Breast epithelium (tissue), 4 donors: ENCODE results near the gene SYNRG. TPM values are rescaled to one million over a fixed set of nuclear protein-coding genes. Genes with fewer than 3 reads are reported as not detected.
A peak's percentile ranks its signal among the peaks of the same experiment; 100 is the strongest.

Experiments
- DNase-seq, 2 donors: peaks; one replicate each; pipeline ENCODE4 v3.0.0-alpha.2; 2019; ENCODE audit warnings: low spot score in 2 of 2
- H3K27ac ChIP-seq, 2 donors: fragments of 200-600 bp; sonication (generic) in 1 of 2; one replicate each; pipeline ENCODE4 v1.5.1; 2016 to 2019; ENCODE audit warnings: mild to moderate bottlenecking in 1 of 2
- H3K27me3 ChIP-seq, 2 donors: fragments of 200-600 bp; sonication (generic) in 1 of 2; one replicate each; pipeline versions ENCODE4 v1.5.1 to v1.6.0; 2017 to 2019; ENCODE audit warnings: control low read depth in 1 of 2, mild to moderate bottlenecking in 1 of 2
- H3K36me3 ChIP-seq: fragments of 200-600 bp; one replicate; pipeline ENCODE4 v1.5.1; 2019
- H3K4me1 ChIP-seq, 2 donors: fragments of 200-600 bp; sonication (generic); one replicate each; pipeline ENCODE4 v1.5.1; 2016 to 2019; ENCODE audit warnings: control low read depth in 1 of 2
- H3K4me3 ChIP-seq, 3 donors: fragments of 200-600 bp; sonication (generic); 1 replicate in 2 of 3; 2 replicates in 1 of 3; pipeline ENCODE4 v1.5.1; 2016 to 2019; ENCODE audit warnings: mild to moderate bottlenecking in 3 of 3, moderate library complexity in 2 of 3
- H3K9me3 ChIP-seq, 2 donors: fragments of 200-600 bp; sonication (generic) in 1 of 2; one replicate each; pipeline ENCODE4 v1.5.1; 2016 to 2019; ENCODE audit warnings: control low read depth in 1 of 2
- CTCF ChIP-seq, 3 donors: fragments of 450-650 bp; IDR thresholded peaks; one replicate each; pipeline ENCODE4 v1.5.1; 2016 to 2017; ENCODE audit warnings: antibody characterized with exemption in 3 of 3, mild to moderate bottlenecking in 3 of 3, moderate library complexity in 3 of 3
- POLR2A ChIP-seq: fragments of 450-650 bp; IDR thresholded peaks from one replicate; pipeline ENCODE4 v1.6.1; 2016; ENCODE audit warnings: antibody characterized with exemption, mild to moderate bottlenecking, moderate library complexity
- POLR2AphosphoS5 ChIP-seq, 3 donors: sonication (generic); formaldehyde crosslinking; IDR thresholded peaks; one replicate each; pipeline ENCODE4 v1.6.1; 2017; ENCODE audit warnings: antibody characterized with exemption in 3 of 3
- intact Hi-C: fragments of 100-400 bp; cut with DNase I; formaldehyde crosslinking; loops from one replicate; pipeline ENCODE4 v1.15.1; 2023; ENCODE audit warnings: low total_unique reads
- total RNA-seq, 3 donors: library from RNA; depleted of rRNA; stranded (reverse); fragments of >200 nt; gene quantifications; one replicate each; pipeline ENCODE4 v1.1.0, GENCODE V29; 2016

The SYNRG gene
- total RNA-seq, 3 donors from 2014 or later, result 20.2 to 38.2 (median 34.4) TPM

- intact Hi-C loops, result no loop called here
- Histone ChIP-seq H3K4me3 (no peak overlapping the region), H3K27me3 (no peaks in the 10 kb centered on the region), H3K4me1 (no peaks in the 10 kb centered on the region), H3K36me3 (no peaks in the 10 kb centered on the region), H3K27ac (peak overlapping the region; percentile 51 to 98), H3K9me3 (no peaks in the 10 kb centered on the region)
- TF ChIP-seq POLR2A (no peak), CTCF (IDR thresholded peaks at IDR 0.05) (no peak), POLR2AphosphoS5 (IDR thresholded peaks at IDR 0.05) (no peak)
- no peak for DNase-seq
Observed at GRCh38 chr17:37494401-37494831, 114.8 kb downstream of the SYNRG start.

- no peaks in the 10 kb centered on the region for H3K27me3 ChIP-seq
- DNase-seq, result no peak
- no peaks in the 10 kb centered on the region for H3K4me1 ChIP-seq
- H3K36me3 ChIP-seq, result no peaks in the 10 kb centered on the region
- no peaks in the 10 kb centered on the region for H3K9me3 ChIP-seq
- TF ChIP-seq POLR2A, result no peak
- TF ChIP-seq CTCF (IDR thresholded peaks at IDR 0.05), result no peak
- no peak for TF ChIP-seq POLR2AphosphoS5 (IDR thresholded peaks at IDR 0.05)
- H3K4me3 ChIP-seq, result no peak overlapping the region
- H3K27ac ChIP-seq, result peak overlapping the region in 1 of 2 donors; percentile 98
- intact Hi-C loops, result no loop called here
Observed at GRCh38 chr17:37493249-37494027, 115.8 kb downstream of the SYNRG start.

GRCh38 chr17:37492167-37492566 is 117.1 kb downstream of the SYNRG start:
- intact Hi-C loops, result no loop called here
- H3K4me1 ChIP-seq, result no peaks in the 10 kb centered on the region
- peak overlapping the region in 2 of 3 donors; percentile 88 to 90 for H3K4me3 ChIP-seq
- no peak for DNase-seq
- H3K27ac ChIP-seq, result peak overlapping the region; percentile 65 to 98
- H3K9me3 ChIP-seq, result no peaks in the 10 kb centered on the region
- TF ChIP-seq POLR2AphosphoS5 (IDR thresholded peaks at IDR 0.05) (no peak), CTCF (IDR thresholded peaks at IDR 0.05) (no peak), POLR2A (no peak)
- no peaks in the 10 kb centered on the region for H3K27me3 ChIP-seq
- H3K36me3 ChIP-seq, result no peaks in the 10 kb centered on the region

- H3K4me1 ChIP-seq, result no peaks in the 10 kb centered on the region
- H3K27ac ChIP-seq, result peak overlapping the region; percentile 97 to 98
- no peaks in the 10 kb centered on the region for H3K9me3 ChIP-seq
- peak in 2 of 3 donors; percentile 23 to 65 for TF ChIP-seq POLR2AphosphoS5 (IDR thresholded peaks at IDR 0.05)
- no peak for TF ChIP-seq CTCF (IDR thresholded peaks at IDR 0.05)
- peak overlapping the region; percentile 83 to 90 (median 88) for H3K4me3 ChIP-seq
- no peaks in the 10 kb centered on the region for H3K27me3 ChIP-seq
- DNase-seq, result peak in 1 of 2 donors; percentile 75
- no peaks in the 10 kb centered on the region for H3K36me3 ChIP-seq
- intact Hi-C loops, result no loop called here
Observed at GRCh38 chr17:37490638-37491614, 118.3 kb downstream of the SYNRG start.
